Neural crest cell (in vitro differentiated cells): Measurements from ENCODE around the gene MGMT. TPM values are rescaled to one million over a fixed set of nuclear protein-coding genes. Genes with fewer than 3 reads are reported as not detected.
"Not testable (repeated sequence)": the region's sequence is repeated elsewhere in the genome, so short reads cannot be mapped to it uniquely, and the experiment has no call there.

Experiments used
- DNase-seq: peaks from one replicate; pipeline ENCODE4 v3.0.0; 2021; ENCODE audit warnings: low read depth, mixed read lengths, low spot score
- H3K27ac Mint-ChIP-seq: one replicate; pipeline ENCODE4 v1.8.0; 2021; ENCODE audit warnings: mild to moderate bottlenecking, mixed read lengths; ENCODE audit not compliant: unreplicated experiment
- H3K27me3 Mint-ChIP-seq: 2 replicates; pipeline ENCODE4 v1.8.0; 2021; ENCODE audit warnings: low read depth, mild to moderate bottlenecking, mixed read lengths
- H3K36me3 Mint-ChIP-seq: 2 replicates; pipeline ENCODE4 v1.8.0; 2021; ENCODE audit warnings: low read depth, mild to moderate bottlenecking, mixed read lengths
- H3K4me1 Mint-ChIP-seq: 2 replicates; pipeline ENCODE4 v1.8.0; 2021; ENCODE audit warnings: mixed read lengths
- H3K4me3 Mint-ChIP-seq: one replicate; pipeline ENCODE4 v1.8.0; 2021; ENCODE audit warnings: mild to moderate bottlenecking, mixed read lengths
- H3K9me3 Mint-ChIP-seq: 2 replicates; pipeline ENCODE4 v1.8.0; 2021; ENCODE audit warnings: mixed read lengths
- total RNA-seq: library from RNA; stranded (reverse); gene quantifications from 2 replicates; pipeline ENCODE4 v1.2.1, GENCODE V29; 2021
- TF ChIP-seq, protein P1 (sequence below): fragments of 200-600 bp; sonication (generic); conservative IDR thresholded peaks from 2 replicates; pipeline ENCODE4 v1.5.0; 2021; ENCODE audit warnings: antibody characterized with exemption, mild to moderate bottlenecking

MGMT gene
- total RNA-seq, 1 donor from 2014 or later = 15.8 TPM

DNA sequence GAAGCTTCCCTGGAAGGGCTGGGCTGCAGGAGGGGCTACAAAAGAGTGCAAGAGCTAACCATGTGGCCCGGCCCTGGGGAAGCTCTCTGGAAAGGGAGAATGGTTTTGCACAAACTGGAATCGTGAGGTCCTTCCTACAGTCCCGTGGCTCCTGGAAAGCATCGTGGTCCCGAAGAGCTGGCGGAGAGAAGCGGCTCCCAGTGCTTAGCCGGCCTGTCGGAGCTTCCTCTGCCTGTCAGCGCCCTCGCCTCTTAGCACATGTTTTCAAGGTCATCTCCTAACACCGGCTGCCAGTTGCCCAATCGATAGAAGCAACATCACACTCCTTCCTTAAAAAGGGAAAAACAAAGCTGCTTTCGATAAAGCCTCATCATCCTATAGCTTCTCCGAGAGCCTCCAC lies 42.1 kb upstream of the MGMT start:
- no peak overlapping the region for H3K27ac Mint-ChIP-seq
- H3K4me1 Mint-ChIP-seq = no peaks in the 10 kb centered on the region
- no peak overlapping the region for H3K4me3 Mint-ChIP-seq
- DNase-seq = no peak
- H3K9me3 Mint-ChIP-seq = no peaks in the 10 kb centered on the region
- H3K27me3 Mint-ChIP-seq = no peaks in the 10 kb centered on the region
- H3K36me3 Mint-ChIP-seq = no peaks in the 10 kb centered on the region
- TF ChIP-seq, protein P1, sequence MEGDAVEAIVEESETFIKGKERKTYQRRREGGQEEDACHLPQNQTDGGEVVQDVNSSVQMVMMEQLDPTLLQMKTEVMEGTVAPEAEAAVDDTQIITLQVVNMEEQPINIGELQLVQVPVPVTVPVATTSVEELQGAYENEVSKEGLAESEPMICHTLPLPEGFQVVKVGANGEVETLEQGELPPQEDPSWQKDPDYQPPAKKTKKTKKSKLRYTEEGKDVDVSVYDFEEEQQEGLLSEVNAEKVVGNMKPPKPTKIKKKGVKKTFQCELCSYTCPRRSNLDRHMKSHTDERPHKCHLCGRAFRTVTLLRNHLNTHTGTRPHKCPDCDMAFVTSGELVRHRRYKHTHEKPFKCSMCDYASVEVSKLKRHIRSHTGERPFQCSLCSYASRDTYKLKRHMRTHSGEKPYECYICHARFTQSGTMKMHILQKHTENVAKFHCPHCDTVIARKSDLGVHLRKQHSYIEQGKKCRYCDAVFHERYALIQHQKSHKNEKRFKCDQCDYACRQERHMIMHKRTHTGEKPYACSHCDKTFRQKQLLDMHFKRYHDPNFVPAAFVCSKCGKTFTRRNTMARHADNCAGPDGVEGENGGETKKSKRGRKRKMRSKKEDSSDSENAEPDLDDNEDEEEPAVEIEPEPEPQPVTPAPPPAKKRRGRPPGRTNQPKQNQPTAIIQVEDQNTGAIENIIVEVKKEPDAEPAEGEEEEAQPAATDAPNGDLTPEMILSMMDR = no peak

DNA sequence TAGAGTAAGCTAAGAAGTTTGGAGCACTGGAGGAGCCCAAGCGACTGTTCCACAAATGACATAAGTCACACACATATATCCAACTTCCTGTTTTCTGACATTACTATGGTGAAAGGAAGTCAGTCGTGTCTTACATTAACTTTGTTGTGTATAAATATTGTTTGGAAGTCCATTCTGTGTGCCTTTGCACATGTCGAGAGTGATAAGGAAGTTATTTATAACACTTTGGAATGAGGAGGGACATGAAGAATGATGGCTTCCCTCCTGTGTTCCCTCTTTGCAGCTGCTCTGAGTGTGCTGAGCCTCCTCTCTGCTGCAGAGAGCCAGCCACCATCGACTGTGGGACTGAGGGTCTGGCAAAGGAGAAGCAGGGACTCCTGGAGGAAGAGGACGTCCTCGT lies 40.4 kb upstream of the MGMT start:
- Mint-ChIP-seq H3K36me3 (no peaks in the 10 kb centered on the region), H3K9me3 (no peaks in the 10 kb centered on the region), H3K27ac (no peak overlapping the region), H3K4me1 (no peaks in the 10 kb centered on the region), H3K27me3 (no peaks in the 10 kb centered on the region), H3K4me3 (no peak overlapping the region)
- TF ChIP-seq, protein P1 = no peak
- no peak for DNase-seq

DNA sequence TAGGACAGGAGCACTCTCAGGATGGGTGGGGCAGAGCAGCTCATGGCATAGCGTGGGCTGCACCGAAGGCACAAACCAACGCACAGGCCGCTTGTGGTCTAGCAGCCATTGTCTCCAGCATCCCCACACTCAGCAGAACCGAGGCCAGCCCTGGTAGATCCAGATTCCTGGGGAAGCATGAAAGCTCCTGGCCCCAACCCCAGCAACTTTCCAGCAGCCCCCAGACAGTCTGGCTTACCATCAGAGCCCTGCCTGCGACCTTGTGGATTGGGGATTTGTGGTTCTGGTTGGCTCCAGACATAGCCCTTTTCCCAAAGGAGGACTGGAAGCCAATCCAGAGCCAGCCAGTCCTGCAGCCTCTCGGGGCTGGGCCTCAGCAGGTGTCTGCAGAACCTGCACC lies 33.8 kb upstream of the MGMT start:
- no peaks in the 10 kb centered on the region for H3K36me3 Mint-ChIP-seq
- H3K27ac Mint-ChIP-seq = no peak overlapping the region

DNA sequence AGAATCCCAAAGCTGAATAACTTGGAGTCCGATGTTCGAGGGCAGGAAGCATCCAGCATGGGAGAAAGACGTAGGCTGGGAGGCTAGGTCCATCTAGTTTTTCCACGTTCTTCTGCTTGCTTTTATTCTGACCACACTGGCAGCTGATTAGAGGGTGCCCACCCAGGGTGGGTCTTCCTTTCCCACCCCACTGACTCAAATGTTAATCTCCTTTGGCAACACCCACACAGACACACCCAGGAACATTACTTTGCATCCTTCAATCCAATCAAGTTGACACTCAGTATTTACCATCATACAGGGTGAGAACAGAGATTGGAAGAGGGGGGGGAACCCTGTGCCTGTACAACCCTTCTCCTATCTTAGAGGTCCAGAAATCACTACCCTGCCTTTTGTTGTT lies 31.3 kb upstream of the MGMT start:
- not testable (repeated sequence) for H3K4me3 Mint-ChIP-seq, H3K27me3 Mint-ChIP-seq

More for the DNA sequence above, 33.8 kb upstream of the MGMT start:
- DNase-seq = no peak
- no peaks in the 10 kb centered on the region for H3K27me3 Mint-ChIP-seq
- H3K4me3 Mint-ChIP-seq = no peak overlapping the region
- H3K4me1 Mint-ChIP-seq = no peaks in the 10 kb centered on the region
- peaks cover 2% of the 10 kb centered on the region for H3K9me3 Mint-ChIP-seq
- TF ChIP-seq, protein P1 = no peak

DNA sequence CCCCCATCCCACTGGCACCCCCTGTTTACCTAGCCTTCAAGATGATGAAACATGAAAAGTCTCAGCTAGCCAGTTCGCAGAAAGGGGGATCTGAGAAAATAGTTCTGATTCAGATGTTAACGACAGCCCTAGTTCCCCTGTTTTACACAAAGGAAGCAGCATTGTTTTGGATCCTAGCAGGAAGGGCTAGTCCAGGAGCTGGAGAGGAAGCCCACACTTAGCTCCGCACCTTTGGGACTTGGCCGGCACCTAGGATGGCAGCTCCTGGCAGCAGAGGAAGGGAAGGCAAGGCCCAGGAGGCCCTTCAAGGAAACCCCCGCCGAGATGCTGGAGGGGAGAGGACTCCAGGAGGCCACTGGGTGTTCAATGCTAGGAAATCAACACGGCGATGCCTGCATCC lies 29.0 kb upstream of the MGMT start:
- Mint-ChIP-seq H3K4me3 (no peak overlapping the region), H3K36me3 (no peaks in the 10 kb centered on the region), H3K4me1 (no peaks in the 10 kb centered on the region), H3K27ac (no peak overlapping the region), H3K9me3 (peaks cover 2% of the 10 kb centered on the region), H3K27me3 (no peaks in the 10 kb centered on the region)
- TF ChIP-seq, protein P1 = no peak
- DNase-seq = no peak

More for the DNA sequence above, 31.3 kb upstream of the MGMT start:
- not testable (repeated sequence) for DNase-seq, H3K9me3 Mint-ChIP-seq, H3K27ac Mint-ChIP-seq, H3K36me3 Mint-ChIP-seq, H3K4me1 Mint-ChIP-seq

DNA sequence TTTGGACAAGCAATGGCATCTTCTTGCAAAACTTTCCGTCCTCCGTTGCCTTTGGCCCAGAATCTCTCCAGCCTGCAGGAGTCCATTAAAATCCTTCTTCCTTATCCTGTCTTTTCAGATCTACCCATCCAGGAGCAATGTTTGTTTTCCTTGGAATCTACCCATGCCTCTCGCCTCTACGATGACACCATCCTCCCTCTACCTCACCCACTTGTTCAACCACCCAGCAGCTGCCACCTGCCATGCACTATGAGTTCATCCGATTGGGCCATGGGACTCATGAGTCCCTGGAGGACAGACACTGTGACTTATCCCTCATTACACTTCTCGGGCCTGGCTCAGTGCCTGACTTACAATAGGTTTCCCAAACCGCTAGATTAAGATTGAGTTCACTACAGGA lies 26.8 kb upstream of the MGMT start:
- H3K27me3 Mint-ChIP-seq = no peaks in the 10 kb centered on the region
- no peaks in the 10 kb centered on the region for H3K36me3 Mint-ChIP-seq
- TF ChIP-seq, protein P1 = no peak
- H3K27ac Mint-ChIP-seq = no peak overlapping the region
- peaks cover 2% of the 10 kb centered on the region for H3K9me3 Mint-ChIP-seq
- DNase-seq = no peak
- no peak overlapping the region for H3K4me3 Mint-ChIP-seq
- no peaks in the 10 kb centered on the region for H3K4me1 Mint-ChIP-seq
